Suprapubic skin (tissue), 4 donors: ENCODE results near the gene HRH2. TPM values are rescaled to one million over a fixed set of nuclear protein-coding genes. Genes with fewer than 3 reads are reported as not detected.
A peak's percentile ranks its signal among the peaks of the same experiment; 100 is the strongest.

Experiments
- DNase-seq, 2 donors: peaks; one replicate each; pipeline ENCODE4 v3.0.0-alpha.2; 2019; ENCODE audit warnings: low spot score in 2 of 2
- H3K27ac ChIP-seq: fragments of 200-600 bp; sonication (generic); one replicate; pipeline ENCODE4 v1.5.1; 2019
- H3K27me3 ChIP-seq: fragments of 200-600 bp; sonication (generic); one replicate; pipeline ENCODE4 v1.5.1; 2019
- H3K36me3 ChIP-seq: fragments of 200-600 bp; sonication (generic); one replicate; pipeline ENCODE4 v1.5.1; 2019
- H3K4me1 ChIP-seq: fragments of 200-600 bp; sonication (generic); one replicate; pipeline ENCODE4 v1.5.1; 2019
- H3K4me3 ChIP-seq: fragments of 200-600 bp; sonication (generic); one replicate; pipeline ENCODE4 v1.5.1; 2019; ENCODE audit warnings: mild to moderate bottlenecking
- H3K9me3 ChIP-seq: fragments of 200-600 bp; sonication (generic); one replicate; pipeline ENCODE4 v1.5.1; 2019
- CTCF ChIP-seq, 2 donors: fragments of 200-600 bp in 1 of 2; fragments of 450-650 bp in 1 of 2; sonication (generic) in 1 of 2; IDR thresholded peaks; one replicate each; pipeline ENCODE4 v1.5.1; 2016 to 2019; ENCODE audit warnings: antibody characterized with exemption in 2 of 2, mild to moderate bottlenecking in 1 of 2, moderate library complexity in 1 of 2
- EP300 ChIP-seq: sonication (generic); formaldehyde crosslinking; IDR thresholded peaks from one replicate; pipeline ENCODE4 v1.6.1; 2017; ENCODE audit warnings: antibody characterized with exemption
- POLR2A ChIP-seq, 2 donors: fragments of 450-650 bp; IDR thresholded peaks; one replicate each; pipeline ENCODE4 v1.6.1; 2017; ENCODE audit warnings: antibody characterized with exemption in 2 of 2, mild to moderate bottlenecking in 2 of 2, moderate library complexity in 2 of 2
- POLR2AphosphoS5 ChIP-seq, 3 donors: sonication (generic); formaldehyde crosslinking; IDR thresholded peaks; one replicate each; pipeline ENCODE4 v1.6.1; 2017; ENCODE audit warnings: antibody characterized with exemption in 3 of 3
- WGBS: methylation state at CpG from one replicate; pipeline ENCODE4 v1.1.5; 2018; 5-methylcytosine and 5-hydroxymethylcytosine counted together
- total RNA-seq, 4 donors: library from RNA; depleted of rRNA; stranded (reverse); fragments of >200 nt; gene quantifications; one replicate each; pipeline ENCODE4 v1.1.0, GENCODE V29; 2016

The HRH2 gene
- total RNA-seq, 4 donors from 2014 or later, result 0.81 to 1.4 (median 1.0) TPM

- WGBS, result 26% methylated on average over 18 of the region's 41 CpGs
- Histone ChIP-seq H3K9me3 (no peaks in the 10 kb centered on the region), H3K27me3 (peaks cover 36% of the 10 kb centered on the region), H3K4me3 (peak overlapping the region; percentile 54), H3K27ac (peak overlapping the region; percentile 51), H3K4me1 (peaks cover 14% of the 10 kb centered on the region), H3K36me3 (no peaks in the 10 kb centered on the region)
- TF ChIP-seq EP300, result no peak
- no peak for TF ChIP-seq CTCF (IDR thresholded peaks at IDR 0.05)
- no peak for TF ChIP-seq POLR2AphosphoS5 (IDR thresholded peaks at IDR 0.05)
- TF ChIP-seq POLR2A (IDR thresholded peaks at IDR 0.05), result no peak
- no peak for DNase-seq
These were observed 651 bp downstream of the HRH2 start for GRCh38 chr5:175658299-175659145.

GRCh38 chr5:175659546-175660253 lies 1.8 kb downstream of the HRH2 start:
- peaks cover 14% of the 10 kb centered on the region for H3K4me1 ChIP-seq
- no peak for DNase-seq
- H3K4me3 ChIP-seq, result no peak overlapping the region
- WGBS, result 83% methylated on average over 11 of the region's 13 CpGs
- peaks cover 41% of the 10 kb centered on the region for H3K27me3 ChIP-seq
- TF ChIP-seq POLR2A (IDR thresholded peaks at IDR 0.05), result no peak
- no peak for TF ChIP-seq CTCF (IDR thresholded peaks at IDR 0.05)
- TF ChIP-seq EP300, result no peak
- no peak for TF ChIP-seq POLR2AphosphoS5 (IDR thresholded peaks at IDR 0.05)
- H3K9me3 ChIP-seq, result no peaks in the 10 kb centered on the region
- no peak overlapping the region for H3K27ac ChIP-seq
- H3K36me3 ChIP-seq, result no peaks in the 10 kb centered on the region

- DNase-seq, result no peak
- Histone ChIP-seq H3K27me3 (peaks cover 23% of the 10 kb centered on the region), H3K4me3 (no peak overlapping the region), H3K4me1 (peaks cover 4% of the 10 kb centered on the region), H3K9me3 (no peaks in the 10 kb centered on the region), H3K36me3 (no peaks in the 10 kb centered on the region), H3K27ac (no peak overlapping the region)
- WGBS, result 61% methylated on average over 15 of the region's 16 CpGs
- TF ChIP-seq CTCF (IDR thresholded peaks at IDR 0.05) (no peak), POLR2A (IDR thresholded peaks at IDR 0.05) (no peak), POLR2AphosphoS5 (IDR thresholded peaks at IDR 0.05) (no peak), EP300 (no peak)
These were observed 5.6 kb downstream of the HRH2 start for GRCh38 chr5:175663186-175664184.

- Histone ChIP-seq H3K4me3 (no peak overlapping the region), H3K27me3 (peaks cover 10% of the 10 kb centered on the region), H3K27ac (no peak overlapping the region), H3K36me3 (no peaks in the 10 kb centered on the region), H3K4me1 (no peaks in the 10 kb centered on the region), H3K9me3 (no peaks in the 10 kb centered on the region)
- TF ChIP-seq POLR2AphosphoS5 (IDR thresholded peaks at IDR 0.05) (no peak), CTCF (IDR thresholded peaks at IDR 0.05) (no peak), POLR2A (IDR thresholded peaks at IDR 0.05) (no peak), EP300 (no peak)
- DNase-seq, result no peak
- WGBS, result 91% methylated on average over 11 of the region's 11 CpGs
These were observed 6.9 kb downstream of the HRH2 start for GRCh38 chr5:175664723-175665122.
